GM12874 (cell line): ENCODE results near the gene LCE1E.

Source experiments
- TF ChIP-seq, protein P1 (sequence below): IDR thresholded peaks from 2 replicates; pipeline ENCODE4 v1.5.1; 2011; ENCODE audit warnings: low read depth, mild to moderate bottlenecking, control low read depth, low read length, moderate library complexity; ENCODE audit not compliant: insufficient read depth

The LCE1E gene

DNA sequence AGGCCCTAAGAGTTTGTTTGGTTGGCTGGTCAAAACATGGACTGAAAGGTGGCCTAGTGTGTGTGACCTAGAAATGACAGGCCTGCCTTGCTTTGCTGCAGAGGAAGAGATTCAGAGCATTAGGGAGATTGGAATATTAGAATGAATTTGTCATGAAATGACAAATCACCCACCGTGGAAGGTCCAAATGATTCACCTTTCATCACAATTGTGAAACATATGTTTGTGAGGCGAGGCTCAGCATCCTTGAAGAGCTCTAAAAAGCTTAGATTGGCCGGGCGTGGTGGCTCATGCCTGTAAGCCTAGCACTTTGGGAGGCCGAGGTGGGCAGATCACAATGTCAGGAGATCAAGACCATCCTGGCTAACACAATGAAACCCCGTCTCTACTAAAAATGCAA is 31.3 kb downstream of the LCE1E start:
- TF ChIP-seq, protein P1, sequence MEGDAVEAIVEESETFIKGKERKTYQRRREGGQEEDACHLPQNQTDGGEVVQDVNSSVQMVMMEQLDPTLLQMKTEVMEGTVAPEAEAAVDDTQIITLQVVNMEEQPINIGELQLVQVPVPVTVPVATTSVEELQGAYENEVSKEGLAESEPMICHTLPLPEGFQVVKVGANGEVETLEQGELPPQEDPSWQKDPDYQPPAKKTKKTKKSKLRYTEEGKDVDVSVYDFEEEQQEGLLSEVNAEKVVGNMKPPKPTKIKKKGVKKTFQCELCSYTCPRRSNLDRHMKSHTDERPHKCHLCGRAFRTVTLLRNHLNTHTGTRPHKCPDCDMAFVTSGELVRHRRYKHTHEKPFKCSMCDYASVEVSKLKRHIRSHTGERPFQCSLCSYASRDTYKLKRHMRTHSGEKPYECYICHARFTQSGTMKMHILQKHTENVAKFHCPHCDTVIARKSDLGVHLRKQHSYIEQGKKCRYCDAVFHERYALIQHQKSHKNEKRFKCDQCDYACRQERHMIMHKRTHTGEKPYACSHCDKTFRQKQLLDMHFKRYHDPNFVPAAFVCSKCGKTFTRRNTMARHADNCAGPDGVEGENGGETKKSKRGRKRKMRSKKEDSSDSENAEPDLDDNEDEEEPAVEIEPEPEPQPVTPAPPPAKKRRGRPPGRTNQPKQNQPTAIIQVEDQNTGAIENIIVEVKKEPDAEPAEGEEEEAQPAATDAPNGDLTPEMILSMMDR = no peak

DNA sequence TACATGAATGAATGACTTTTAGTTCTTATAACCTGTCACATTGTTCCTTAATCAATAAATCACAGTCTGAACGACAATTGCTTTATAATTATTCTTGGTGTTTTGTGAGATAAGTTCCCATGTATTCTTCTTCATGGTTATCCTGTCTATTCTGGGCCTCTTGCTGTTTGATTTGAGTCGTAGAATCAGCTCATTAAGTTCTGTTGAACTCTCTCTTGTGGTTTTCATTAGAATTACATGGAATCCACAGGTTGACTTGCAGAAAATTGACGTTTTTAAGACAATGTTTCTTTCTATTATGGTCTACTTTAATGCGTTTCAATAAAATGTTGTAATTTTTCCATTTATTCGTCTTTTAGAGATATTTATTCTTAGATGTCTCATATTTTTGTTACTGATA is 37.2 kb downstream of the LCE1E start:
- TF ChIP-seq, protein P1 = no peak

DNA sequence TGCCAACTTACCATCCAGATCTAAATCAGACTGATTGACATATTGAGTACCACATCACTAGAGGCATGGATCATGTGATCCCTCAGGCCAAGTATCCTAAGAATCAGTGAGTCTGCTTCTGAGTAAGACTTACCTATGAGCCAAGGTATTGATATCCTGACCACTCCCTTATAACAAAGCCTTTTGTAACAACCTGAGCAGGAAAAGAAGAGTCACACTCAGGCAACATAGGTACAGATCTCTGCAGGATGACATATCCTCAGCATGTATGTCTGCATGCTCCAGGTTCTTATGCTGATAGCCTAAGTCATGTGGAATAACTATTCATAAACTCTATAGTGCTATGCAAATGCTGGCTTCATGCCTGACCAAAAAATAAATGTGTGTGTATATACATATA is 38.9 kb downstream of the LCE1E start:
- TF ChIP-seq, protein P1 = no peak

DNA sequence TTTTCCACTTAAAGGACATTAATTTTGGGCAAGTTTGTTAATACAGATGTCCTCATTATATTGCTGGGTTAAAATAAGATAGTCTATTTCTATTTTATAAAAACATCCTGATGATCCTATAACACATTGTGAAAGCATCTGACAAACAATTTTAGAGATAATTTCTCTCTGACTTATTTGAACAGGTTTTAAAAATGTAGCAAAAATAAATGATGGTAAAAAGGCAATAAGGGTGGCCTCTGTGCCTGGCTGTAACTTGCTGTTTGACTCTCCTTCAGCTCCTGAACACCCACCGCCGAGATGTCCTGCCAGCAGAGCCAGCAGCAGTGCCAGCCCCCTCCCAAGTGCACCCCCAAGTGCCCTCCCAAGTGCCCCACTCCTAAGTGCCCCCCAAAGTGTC is 41.1 kb downstream of the LCE1E start, which contains the start of gene LCE1A:
LCE1A (plus strand) TSS at position 301 of the 400 bp plus-strand sequence; CDS start at position 301, 0 bp downstream.
- TF ChIP-seq, protein P1 = no peak

DNA sequence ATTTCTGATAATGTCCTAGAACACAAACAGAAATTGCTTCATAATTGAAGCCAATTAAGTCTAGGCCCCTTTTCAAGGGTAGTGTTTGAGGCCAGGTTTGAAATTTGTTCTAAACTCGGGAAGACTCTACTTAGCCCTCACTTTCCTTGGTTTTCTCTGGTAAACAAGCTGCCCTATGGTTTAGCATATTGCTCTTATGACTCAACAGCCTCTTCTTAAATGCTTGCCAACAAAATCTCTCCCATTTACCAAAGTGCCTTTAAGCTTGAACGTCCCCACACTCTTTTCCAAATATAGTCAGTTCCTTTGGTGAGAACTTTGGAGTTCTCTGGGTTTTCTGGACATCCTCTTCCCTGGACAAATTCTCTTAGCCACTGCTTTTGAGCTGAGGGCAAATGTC is 50.8 kb downstream of the LCE1E start:
- TF ChIP-seq, protein P1 = no peak
